IMR-90 (cell line): ENCODE results near the gene TTC23. TPM values are rescaled to one million over a fixed set of nuclear protein-coding genes. Genes with fewer than 3 reads are reported as not detected.

ENCODE experiments used
- ATAC-seq: fragments of 200-7000 bp; cut with Tn5 transposase; 2 replicates; pipeline ENCODE4 v1.9.1; 2020; ENCODE audit warnings: low read depth, mild to moderate bottlenecking, moderate library complexity
- BruUV-seq: library from RNA; stranded (reverse); fragments of 400-500 nt; replicated peaks from 2 replicates; lab custom pipeline; 2021; lab: Mats Ljungman, UMichigan
- CTCF ChIA-PET: fragments of 300-600 bp; formaldehyde crosslinking; extraction: SDS; loops from one replicate; lab custom pipeline; 2021; ENCODE audit warnings: antibody characterized with exemption; lab: Yijun Ruan, JAX
- POLR2A ChIA-PET: fragments of 300-600 bp; sonication (Branson Sonifier 250); formaldehyde crosslinking; loops from one replicate; lab custom pipeline; 2022; ENCODE audit warnings: antibody characterized with exemption; ENCODE audit not compliant: unreplicated experiment; lab: Charles Lee
- DNase-seq: peaks from one replicate; pipeline ENCODE4 v3.0.0; 2013
- H2AFZ ChIP-seq: replicated peaks from 2 replicates; pipeline ENCODE3; 2013; ENCODE audit warnings: low read length, mild to moderate bottlenecking; ENCODE audit not compliant: poor library complexity
- H2AK5ac ChIP-seq: 2 replicates; pipeline ENCODE4 v1.6.1; 2013; ENCODE audit warnings: low read depth, low read length, inconsistent platforms
- H2AK9ac ChIP-seq: replicated peaks from 2 replicates; pipeline ENCODE3; 2013; ENCODE audit warnings: mild to moderate bottlenecking, low read depth, low read length, moderate library complexity; ENCODE audit not compliant: poor library complexity
- H2BK120ac ChIP-seq: 2 replicates; pipeline ENCODE4 v1.6.1; 2013; ENCODE audit warnings: low read depth, low read length, inconsistent platforms
- H2BK15ac ChIP-seq: 3 replicates; pipeline ENCODE4 v1.6.1; 2013; ENCODE audit warnings: low read depth, low read length, inconsistent platforms
- H2BK20ac ChIP-seq: 2 replicates; pipeline ENCODE4 v1.6.1; 2013; ENCODE audit warnings: low read depth, mild to moderate bottlenecking, inconsistent platforms, low read length, moderate library complexity
- H2BK5ac ChIP-seq: 2 replicates; pipeline ENCODE4 v1.6.1; 2013; ENCODE audit warnings: mild to moderate bottlenecking, low read depth, low read length, inconsistent platforms; ENCODE audit not compliant: poor library complexity, severe bottlenecking
- H3K14ac ChIP-seq: replicated peaks from 2 replicates; pipeline ENCODE4 v1.6.1; 2013; ENCODE audit warnings: low read depth, low read length, inconsistent platforms
- H3K18ac ChIP-seq: 2 replicates; pipeline ENCODE4 v1.6.1; 2013; ENCODE audit warnings: low read depth, low read length, control low read depth
- H3K23ac ChIP-seq: 2 replicates; pipeline ENCODE4 v1.6.1; 2013; ENCODE audit warnings: low read depth, low read length, inconsistent platforms
- H3K27ac ChIP-seq: 2 replicates; pipeline ENCODE4 v1.5.1; 2013; ENCODE audit warnings: mild to moderate bottlenecking, control low read depth, low read length; ENCODE audit not compliant: insufficient read depth
- H3K27me3 ChIP-seq: 2 replicates; pipeline ENCODE4 v1.6.1; 2013; ENCODE audit warnings: low read length; ENCODE audit not compliant: control insufficient read depth, insufficient read depth
- H3K36me3 ChIP-seq: 2 replicates; pipeline ENCODE4 v1.6.1; 2013; ENCODE audit warnings: low read length, mixed read lengths; ENCODE audit not compliant: control insufficient read depth, insufficient read depth
- H3K4ac ChIP-seq: 2 replicates; pipeline ENCODE4 v1.6.1; 2013; ENCODE audit warnings: low read depth, low read length, inconsistent platforms
- H3K4me1 ChIP-seq: 2 replicates; pipeline ENCODE4 v1.6.1; 2013; ENCODE audit warnings: low read length, mixed read lengths; ENCODE audit not compliant: control insufficient read depth, insufficient read depth
- H3K4me2 ChIP-seq: 2 replicates; pipeline ENCODE4 v1.6.1; 2013; ENCODE audit warnings: low read depth, mild to moderate bottlenecking, control low read depth, low read length, moderate library complexity
- H3K4me3 ChIP-seq: 2 replicates; pipeline ENCODE4 v1.5.1; 2013; ENCODE audit warnings: low read depth, mild to moderate bottlenecking, control low read depth, low read length, moderate library complexity; ENCODE audit not compliant: insufficient read depth
- H3K56ac ChIP-seq: 2 replicates; pipeline ENCODE4 v1.6.1; 2013; ENCODE audit warnings: low read length, inconsistent platforms; ENCODE audit not compliant: insufficient read depth; ENCODE audit errors: extremely low read depth
- H3K79me1 ChIP-seq, 2 experiments: 2 replicates each; pipeline ENCODE4 v1.6.1; 2013; ENCODE audit warnings: low read length in 2 of 2, inconsistent platforms in 1 of 2, low read depth in 1 of 2
- H3K9ac ChIP-seq: 2 replicates; pipeline ENCODE4 v1.6.1; 2013; ENCODE audit warnings: low read depth, low read length, control low read depth
- H3K9me1 ChIP-seq: 2 replicates; pipeline ENCODE4 v1.6.1; 2013; ENCODE audit warnings: low read length, inconsistent platforms; ENCODE audit not compliant: insufficient read depth
- H3K9me3 ChIP-seq: 2 replicates; pipeline ENCODE4 v1.6.1; 2013; ENCODE audit warnings: low read length; ENCODE audit not compliant: control insufficient read depth, insufficient read depth
- H4K20me1 ChIP-seq: 2 replicates; pipeline ENCODE4 v1.6.1; 2013; ENCODE audit warnings: low read length, inconsistent platforms; ENCODE audit not compliant: insufficient read depth
- H4K5ac ChIP-seq: 2 replicates; pipeline ENCODE4 v1.6.1; 2013; ENCODE audit warnings: mild to moderate bottlenecking, low read depth, low read length, control low read depth
- H4K8ac ChIP-seq, 2 experiments: 2 replicates each; pipeline ENCODE4 v1.6.1; 2013; ENCODE audit warnings: low read depth in 2 of 2, low read length in 2 of 2, control low read depth in 1 of 2, inconsistent platforms in 1 of 2
- H4K91ac ChIP-seq: 2 replicates; pipeline ENCODE4 v1.6.1; 2013; ENCODE audit warnings: low read depth, low read length, inconsistent platforms; ENCODE audit not compliant: insufficient read depth
- BHLHE40 ChIP-seq: fragments of 150-350 bp; IDR thresholded peaks from 2 replicates; pipeline ENCODE4 v1.6.1; 2016; ENCODE audit warnings: mild to moderate bottlenecking, low read depth, low read length
- ELK1 ChIP-seq: fragments of 150-350 bp; IDR thresholded peaks from 2 replicates; pipeline ENCODE4 v1.6.1; 2016; ENCODE audit warnings: low read depth, mild to moderate bottlenecking, low read length, moderate library complexity, borderline replicate concordance
- MAFK ChIP-seq: IDR thresholded peaks from 2 replicates; pipeline ENCODE4 v1.6.1; 2012; ENCODE audit warnings: low read depth, low read length, improper control_type of control experiment
- MAZ ChIP-seq: IDR thresholded peaks from 2 replicates; pipeline ENCODE4 v1.6.1; 2012; ENCODE audit warnings: low read depth, mild to moderate bottlenecking, low read length, improper control_type of control experiment, moderate library complexity, borderline replicate concordance
- MXI1 ChIP-seq: IDR thresholded peaks from 2 replicates; pipeline ENCODE4 v1.6.1; 2012; ENCODE audit warnings: low read depth, mild to moderate bottlenecking, low read length, moderate library complexity, borderline replicate concordance
- RCOR1 ChIP-seq: IDR thresholded peaks from 2 replicates; pipeline ENCODE4 v1.6.1; 2012; ENCODE audit warnings: mild to moderate bottlenecking, low read length, improper control_type of control experiment; ENCODE audit not compliant: insufficient replicate concordance
- RFX5 ChIP-seq: IDR thresholded peaks from 2 replicates; pipeline ENCODE4 v1.8.0; 2012; ENCODE audit warnings: low read depth, mild to moderate bottlenecking, low read length, moderate library complexity
- SMC3 ChIP-seq: fragments of 150-350 bp; IDR thresholded peaks from 2 replicates; pipeline ENCODE4 v1.6.1; 2016; ENCODE audit warnings: low read depth, mild to moderate bottlenecking, antibody characterized with exemption, low read length, moderate library complexity
- USF2 ChIP-seq: fragments of 150-350 bp; IDR thresholded peaks from 2 replicates; pipeline ENCODE4 v1.6.1; 2017; ENCODE audit warnings: mild to moderate bottlenecking, antibody characterized with exemption, low read length, low read depth
- WGBS, 2 experiments: methylation state at CpG; one replicate each; pipeline versions ENCODE4 v1.1.5 to v1.1.7; 2013; ENCODE audit warnings: missing lambda C conversion rate in 2 of 2; ENCODE audit not compliant: insufficient read length in 1 of 2; ENCODE audit errors: extremely low coverage in 2 of 2; 5-methylcytosine and 5-hydroxymethylcytosine counted together
- dilution Hi-C: fragments of 300-500 bp; cut with HindIII; formaldehyde crosslinking; loops from one replicate; pipeline ENCODE4 v1.14.3; 2018; ENCODE audit warnings: low sequenced_read_pairs; ENCODE audit not compliant: unreplicated experiment
- in situ Hi-C: fragments of 300-500 bp; cut with MboI; formaldehyde crosslinking; loops from 3 replicates; pipeline ENCODE4 v1.14.3; 2019; ENCODE audit warnings: low sequenced_read_pairs, inconsistent platforms, mixed read lengths
- intact Hi-C: fragments of 100-400 bp; cut with micrococcal nuclease; formaldehyde crosslinking; loops from 2 replicates; pipeline ENCODE4 v1.10.0; 2022
- polyA plus RNA-seq, 3 experiments: library from polyadenylated mRNA; depleted of rRNA; stranded (reverse); fragments of >200 nt; gene quantifications; 2 replicates each; pipeline ENCODE4 v1.2.3, GENCODE V29; 2012; ENCODE audit warnings: low replicate concordance in 1 of 3
- total RNA-seq: library from RNA; depleted of rRNA; stranded (reverse); fragments of >200 nt; gene quantifications from 2 replicates; pipeline ENCODE4 v1.2.3, GENCODE V29; 2012
- TF ChIP-seq, protein P1 (sequence below): conservative IDR thresholded peaks from 2 replicates; pipeline ENCODE4 v1.5.1; 2012; ENCODE audit warnings: mild to moderate bottlenecking, low read depth, low read length, improper control_type of control experiment

Gene TTC23
- total and polyA plus RNA-seq, 2 of the 4 experiments (the other 2 are of a cell fraction) = 7.8 to 29.8 TPM

DNA sequence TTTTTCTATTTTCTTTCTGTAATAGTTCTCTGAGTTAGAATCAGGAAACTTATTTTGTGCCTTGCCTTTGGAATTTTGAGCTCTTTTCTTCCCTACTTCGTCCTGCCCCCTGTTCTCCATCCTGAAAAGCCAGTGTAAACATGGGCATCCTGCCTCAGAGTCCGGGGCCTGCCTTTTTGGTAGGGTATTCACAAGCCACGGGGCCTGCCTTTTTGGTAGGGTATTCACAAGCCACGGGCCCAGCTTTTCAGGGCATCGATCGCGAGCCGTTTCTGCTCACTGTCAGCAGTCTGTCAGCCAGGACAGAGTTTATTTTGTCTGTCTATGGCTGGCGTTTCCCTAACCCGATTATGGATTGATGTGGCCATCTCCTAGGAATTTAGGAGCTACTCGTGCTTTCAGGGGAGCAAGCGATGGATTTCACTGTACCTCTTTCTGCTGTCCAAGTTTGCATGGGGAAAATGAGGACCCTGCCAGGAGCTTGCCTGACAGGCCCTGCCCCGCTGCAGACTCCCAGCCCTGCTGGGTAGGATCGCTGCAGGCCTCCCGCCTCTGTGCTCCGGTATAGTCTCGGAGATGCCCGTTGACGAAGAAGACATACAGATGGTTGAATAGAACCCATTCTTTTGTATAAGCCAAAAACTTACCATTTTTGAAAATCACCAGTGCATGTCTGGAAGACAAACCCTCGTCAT lies 131.7 kb downstream of the TTC23 start:
- TF ChIP-seq, protein P1, sequence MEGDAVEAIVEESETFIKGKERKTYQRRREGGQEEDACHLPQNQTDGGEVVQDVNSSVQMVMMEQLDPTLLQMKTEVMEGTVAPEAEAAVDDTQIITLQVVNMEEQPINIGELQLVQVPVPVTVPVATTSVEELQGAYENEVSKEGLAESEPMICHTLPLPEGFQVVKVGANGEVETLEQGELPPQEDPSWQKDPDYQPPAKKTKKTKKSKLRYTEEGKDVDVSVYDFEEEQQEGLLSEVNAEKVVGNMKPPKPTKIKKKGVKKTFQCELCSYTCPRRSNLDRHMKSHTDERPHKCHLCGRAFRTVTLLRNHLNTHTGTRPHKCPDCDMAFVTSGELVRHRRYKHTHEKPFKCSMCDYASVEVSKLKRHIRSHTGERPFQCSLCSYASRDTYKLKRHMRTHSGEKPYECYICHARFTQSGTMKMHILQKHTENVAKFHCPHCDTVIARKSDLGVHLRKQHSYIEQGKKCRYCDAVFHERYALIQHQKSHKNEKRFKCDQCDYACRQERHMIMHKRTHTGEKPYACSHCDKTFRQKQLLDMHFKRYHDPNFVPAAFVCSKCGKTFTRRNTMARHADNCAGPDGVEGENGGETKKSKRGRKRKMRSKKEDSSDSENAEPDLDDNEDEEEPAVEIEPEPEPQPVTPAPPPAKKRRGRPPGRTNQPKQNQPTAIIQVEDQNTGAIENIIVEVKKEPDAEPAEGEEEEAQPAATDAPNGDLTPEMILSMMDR = no peak
- TF ChIP-seq BHLHE40 (no peak), ELK1 (no peak), USF2 (no peak), MAFK (no peak), RCOR1 (no peak), MXI1 (no peak), MAZ (no peak), RFX5 (no peak), SMC3 (no peak)
- Histone ChIP-seq H3K9ac (no peak overlapping the region), H2AFZ (no peak overlapping the region), H4K20me1 (no peaks in the 10 kb centered on the region), H4K5ac (no peak overlapping the region), H4K91ac (no peak overlapping the region), H3K14ac (no peak overlapping the region), H3K23ac (no peak overlapping the region; the same call in 1 of the 2 replicates), H2AK9ac (no peak overlapping the region), H2BK120ac (no peak overlapping the region), H3K4me1 (no peaks in the 10 kb centered on the region), H3K18ac (no peak overlapping the region), H3K36me3 (peaks cover 2% of the 10 kb centered on the region; the same call in 1 of the 2 replicates), H3K4ac (no peak overlapping the region), H2BK5ac (no peak overlapping the region), H3K56ac (no peak overlapping the region), H3K4me3 (no peak overlapping the region), H4K8ac (no peak overlapping the region), H3K9me1 (peaks cover 4% of the 10 kb centered on the region; the same call in 1 of the 2 replicates), H2BK15ac (no peak overlapping the region), H2AK5ac (no peak overlapping the region), H3K4me2 (no peak overlapping the region), H3K79me1 (peaks cover 0 to 6% of the 10 kb centered on the region in 2 experiments; a peak in 1 of 4 replicates), H3K9me3 (no peaks in the 10 kb centered on the region), H3K27me3 (no peaks in the 10 kb centered on the region), H3K27ac (no peak overlapping the region), H2BK20ac (no peak overlapping the region)
- ChIA-PET POLR2A (no interaction called here), CTCF (interaction anchor here (0.9 kb wide), 1 partner anchor 12 kb away, joined by 4 read pairs; the partner anchor contains the start of gene SYNM)
- WGBS, 2 experiments = 81% methylated on average over 10 of the region's 20 CpGs; no CpG with 5 or more reads in 1 of the 2 experiments
- in situ Hi-C loops = loop anchor here (25.0 kb wide), 1 partner anchor 620 kb away; the partner anchor contains the start of gene LYSMD4
- no peak for DNase-seq
- dilution Hi-C loops = loop anchor here (25.0 kb wide), 1 partner anchor 95 kb away; no protein-coding TSS in a partner anchor
- BruUV-seq = no TSS peak
- no peak for ATAC-seq
- intact Hi-C loops = no loop called here
